DOHH2 (cell line): ENCODE results near the gene CHCHD4.

Experiments
- H3F3A ChIP-seq: fragments of 200-600 bp; sonication (generic), shearing (Covaris generic); 2 replicates; pipeline ENCODE4 v1.6.0; 2016; ENCODE audit warnings: antibody characterized with exemption, mild to moderate bottlenecking; ENCODE audit not compliant: control insufficient read depth, insufficient read depth
- H3K27ac ChIP-seq: fragments of 200-600 bp; sonication (generic); 2 replicates; pipeline ENCODE4 v1.5.1; 2014; ENCODE audit warnings: low read depth, mild to moderate bottlenecking, low read length, moderate library complexity
- H3K27me3 ChIP-seq: fragments of 200-600 bp; sonication (generic); 2 replicates; pipeline ENCODE4 v1.6.1; 2014; ENCODE audit warnings: mild to moderate bottlenecking, low read length, mixed read lengths; ENCODE audit not compliant: control insufficient read depth
- H3K36me3 ChIP-seq: fragments of 200-600 bp; sonication (generic); 2 replicates; pipeline ENCODE4 v1.6.1; 2014; ENCODE audit warnings: mild to moderate bottlenecking, low read length, moderate library complexity, mixed read lengths; ENCODE audit not compliant: control insufficient read depth
- H3K4me1 ChIP-seq: fragments of 200-600 bp; sonication (generic); 2 replicates; pipeline ENCODE4 v1.6.1; 2014; ENCODE audit warnings: mild to moderate bottlenecking, low read length, mixed read lengths; ENCODE audit not compliant: control insufficient read depth
- H3K4me2 ChIP-seq: fragments of 200-600 bp; sonication (generic); 2 replicates; pipeline ENCODE4 v1.6.0; 2014; ENCODE audit warnings: mild to moderate bottlenecking, low read length, moderate library complexity
- H3K4me3 ChIP-seq: fragments of 200-600 bp; sonication (generic); 2 replicates; pipeline ENCODE4 v1.5.1; 2014; ENCODE audit warnings: mild to moderate bottlenecking, low read length, mixed read lengths
- H3K79me2 ChIP-seq: fragments of 200-600 bp; sonication (generic); 2 replicates; pipeline ENCODE4 v1.6.1; 2014; ENCODE audit warnings: mild to moderate bottlenecking, low read length, mixed read lengths; ENCODE audit not compliant: control insufficient read depth
- H3K9me2 ChIP-seq: fragments of 200-600 bp; sonication (generic); replicated peaks from 2 replicates; pipeline ENCODE4 v1.6.1; 2014; ENCODE audit warnings: mild to moderate bottlenecking, low read length, mixed read lengths; ENCODE audit not compliant: control insufficient read depth
- H3K9me3 ChIP-seq: fragments of 200-600 bp; sonication (generic); 2 replicates; pipeline ENCODE4 v1.6.1; 2014; ENCODE audit warnings: antibody characterized with exemption, low read length, mixed read lengths; ENCODE audit not compliant: control insufficient read depth, insufficient read depth
- H4K20me1 ChIP-seq: fragments of 200-600 bp; sonication (generic); 2 replicates; pipeline ENCODE4 v1.6.0; 2014; ENCODE audit warnings: low read depth, mild to moderate bottlenecking, antibody characterized with exemption, low read length, moderate library complexity; ENCODE audit not compliant: control insufficient read depth, insufficient read depth
- EZH2phosphoT487 ChIP-seq: fragments of 200-600 bp; sonication (generic); IDR thresholded peaks from 2 replicates; pipeline ENCODE4 v1.6.1; 2017; ENCODE audit warnings: borderline replicate concordance, mild to moderate bottlenecking, antibody characterized with exemption, low read length, moderate library complexity, mixed read lengths
- TF ChIP-seq, protein P1 (sequence below): fragments of 200-600 bp; sonication (generic); IDR thresholded peaks from one replicate; pipeline ENCODE4 v1.5.1; 2014; ENCODE audit warnings: antibody characterized with exemption, mild to moderate bottlenecking, low read depth, low read length; ENCODE audit not compliant: poor library complexity, severe bottlenecking

CHCHD4 gene

GRCh38 chr3:14097616-14098391 is 26.9 kb downstream of the CHCHD4 start:
- Histone ChIP-seq H3K9me3 (0 out of 2 replicates have a peak, but pooled peaks cover 3% of the 10 kb centered on the region), H3K9me2 (no peaks in the 10 kb centered on the region), H3K4me3 (no peak overlapping the region), H3K4me1 (no peaks in the 10 kb centered on the region), H3K27ac (no peak overlapping the region), H4K20me1 (no peaks in the 10 kb centered on the region), H3K27me3 (peaks cover 12% of the 10 kb centered on the region), H3K4me2 (no peak overlapping the region), H3F3A (no peaks in the 10 kb centered on the region), H3K79me2 (no peaks in the 10 kb centered on the region), H3K36me3 (no peaks in the 10 kb centered on the region)
- TF ChIP-seq EZH2phosphoT487 = no peak
- TF ChIP-seq, protein P1, sequence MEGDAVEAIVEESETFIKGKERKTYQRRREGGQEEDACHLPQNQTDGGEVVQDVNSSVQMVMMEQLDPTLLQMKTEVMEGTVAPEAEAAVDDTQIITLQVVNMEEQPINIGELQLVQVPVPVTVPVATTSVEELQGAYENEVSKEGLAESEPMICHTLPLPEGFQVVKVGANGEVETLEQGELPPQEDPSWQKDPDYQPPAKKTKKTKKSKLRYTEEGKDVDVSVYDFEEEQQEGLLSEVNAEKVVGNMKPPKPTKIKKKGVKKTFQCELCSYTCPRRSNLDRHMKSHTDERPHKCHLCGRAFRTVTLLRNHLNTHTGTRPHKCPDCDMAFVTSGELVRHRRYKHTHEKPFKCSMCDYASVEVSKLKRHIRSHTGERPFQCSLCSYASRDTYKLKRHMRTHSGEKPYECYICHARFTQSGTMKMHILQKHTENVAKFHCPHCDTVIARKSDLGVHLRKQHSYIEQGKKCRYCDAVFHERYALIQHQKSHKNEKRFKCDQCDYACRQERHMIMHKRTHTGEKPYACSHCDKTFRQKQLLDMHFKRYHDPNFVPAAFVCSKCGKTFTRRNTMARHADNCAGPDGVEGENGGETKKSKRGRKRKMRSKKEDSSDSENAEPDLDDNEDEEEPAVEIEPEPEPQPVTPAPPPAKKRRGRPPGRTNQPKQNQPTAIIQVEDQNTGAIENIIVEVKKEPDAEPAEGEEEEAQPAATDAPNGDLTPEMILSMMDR = no peak

DNA sequence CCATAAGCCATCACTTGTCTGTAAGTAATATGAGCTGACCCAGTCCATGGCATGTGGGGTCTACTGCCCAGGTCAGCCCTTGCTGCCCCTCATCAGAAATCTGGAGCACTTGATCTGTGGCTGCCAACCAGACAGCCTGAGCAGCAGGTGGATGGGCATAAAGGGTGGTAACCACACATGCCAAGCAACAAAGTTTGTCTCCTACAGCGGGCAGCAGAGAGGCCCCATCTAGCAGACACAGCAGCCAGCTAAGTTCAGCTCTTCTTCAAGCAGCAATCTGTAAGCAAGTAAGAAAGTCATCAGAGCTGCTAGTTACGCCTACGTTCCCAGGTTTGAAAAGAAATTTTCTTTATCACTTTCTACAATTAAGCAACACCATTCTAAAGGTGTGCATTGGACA is 27.9 kb downstream of the CHCHD4 start:
- H3F3A ChIP-seq = no peaks in the 10 kb centered on the region
- no peak overlapping the region for H3K4me2 ChIP-seq
- no peak overlapping the region for H3K27ac ChIP-seq
- peaks cover 10% of the 10 kb centered on the region for H3K27me3 ChIP-seq
- no peaks in the 10 kb centered on the region for H3K4me1 ChIP-seq
- no peak overlapping the region for H3K4me3 ChIP-seq
- no peaks in the 10 kb centered on the region for H3K79me2 ChIP-seq
- no peaks in the 10 kb centered on the region for H3K9me2 ChIP-seq
- no peak for TF ChIP-seq EZH2phosphoT487
- TF ChIP-seq, protein P1 = no peak
- no peaks in the 10 kb centered on the region for H3K36me3 ChIP-seq
- 0 out of 2 replicates have a peak, but pooled peaks cover 3% of the 10 kb centered on the region for H3K9me3 ChIP-seq
- H4K20me1 ChIP-seq = no peaks in the 10 kb centered on the region

GRCh38 chr3:14093831-14094230 is 30.8 kb downstream of the CHCHD4 start:
- no peaks in the 10 kb centered on the region for H3F3A ChIP-seq
- no peaks in the 10 kb centered on the region for H3K9me2 ChIP-seq
- no peak overlapping the region for H3K4me3 ChIP-seq
- no peaks in the 10 kb centered on the region for H3K79me2 ChIP-seq
- H3K9me3 ChIP-seq = no peaks in the 10 kb centered on the region
- no peak for TF ChIP-seq EZH2phosphoT487
- TF ChIP-seq, protein P1 = no peak
- peaks cover 10% of the 10 kb centered on the region for H3K27me3 ChIP-seq
- H4K20me1 ChIP-seq = no peaks in the 10 kb centered on the region
- no peak overlapping the region for H3K27ac ChIP-seq
- no peaks in the 10 kb centered on the region for H3K36me3 ChIP-seq
- H3K4me2 ChIP-seq = no peak overlapping the region
- H3K4me1 ChIP-seq = no peaks in the 10 kb centered on the region
